Panc1 (cell line): ENCODE results near the gene GALNTL6.

Experiments used
- POLR2AphosphoS5 ChIP-seq: IDR thresholded peaks from 2 replicates; pipeline ENCODE4 v1.6.1; 2012; ENCODE audit warnings: mild to moderate bottlenecking, low read depth, low read length, moderate library complexity
- TF ChIP-seq, protein P1 (sequence below): fragments of 450-650 bp; IDR thresholded peaks from 2 replicates; pipeline ENCODE4 v1.5.1; 2017; ENCODE audit warnings: mild to moderate bottlenecking

- no peak for TF ChIP-seq POLR2AphosphoS5
- TF ChIP-seq, protein P1, sequence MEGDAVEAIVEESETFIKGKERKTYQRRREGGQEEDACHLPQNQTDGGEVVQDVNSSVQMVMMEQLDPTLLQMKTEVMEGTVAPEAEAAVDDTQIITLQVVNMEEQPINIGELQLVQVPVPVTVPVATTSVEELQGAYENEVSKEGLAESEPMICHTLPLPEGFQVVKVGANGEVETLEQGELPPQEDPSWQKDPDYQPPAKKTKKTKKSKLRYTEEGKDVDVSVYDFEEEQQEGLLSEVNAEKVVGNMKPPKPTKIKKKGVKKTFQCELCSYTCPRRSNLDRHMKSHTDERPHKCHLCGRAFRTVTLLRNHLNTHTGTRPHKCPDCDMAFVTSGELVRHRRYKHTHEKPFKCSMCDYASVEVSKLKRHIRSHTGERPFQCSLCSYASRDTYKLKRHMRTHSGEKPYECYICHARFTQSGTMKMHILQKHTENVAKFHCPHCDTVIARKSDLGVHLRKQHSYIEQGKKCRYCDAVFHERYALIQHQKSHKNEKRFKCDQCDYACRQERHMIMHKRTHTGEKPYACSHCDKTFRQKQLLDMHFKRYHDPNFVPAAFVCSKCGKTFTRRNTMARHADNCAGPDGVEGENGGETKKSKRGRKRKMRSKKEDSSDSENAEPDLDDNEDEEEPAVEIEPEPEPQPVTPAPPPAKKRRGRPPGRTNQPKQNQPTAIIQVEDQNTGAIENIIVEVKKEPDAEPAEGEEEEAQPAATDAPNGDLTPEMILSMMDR, result no peak
Measured at GRCh38 chr4:172850838-172851237, 1037.6 kb downstream of the GALNTL6 start.
